GM18951 (cell line): ENCODE measurements around the gene COX10.

Source experiments
- POLR2A ChIP-seq: IDR thresholded peaks from 4 replicates; pipeline ENCODE4 v1.6.1; 2011; ENCODE audit warnings: mild to moderate bottlenecking; ENCODE audit not compliant: insufficient read length, insufficient read depth; ENCODE audit errors: extremely low read depth
- in situ Hi-C: fragments of 300-500 bp; cut with MboI; formaldehyde crosslinking; loops from one replicate; pipeline ENCODE4 v1.12.0; 2022; ENCODE audit warnings: low sequenced_read_pairs, mixed read lengths, inconsistent platforms; ENCODE audit not compliant: unreplicated experiment

COX10 gene

DNA sequence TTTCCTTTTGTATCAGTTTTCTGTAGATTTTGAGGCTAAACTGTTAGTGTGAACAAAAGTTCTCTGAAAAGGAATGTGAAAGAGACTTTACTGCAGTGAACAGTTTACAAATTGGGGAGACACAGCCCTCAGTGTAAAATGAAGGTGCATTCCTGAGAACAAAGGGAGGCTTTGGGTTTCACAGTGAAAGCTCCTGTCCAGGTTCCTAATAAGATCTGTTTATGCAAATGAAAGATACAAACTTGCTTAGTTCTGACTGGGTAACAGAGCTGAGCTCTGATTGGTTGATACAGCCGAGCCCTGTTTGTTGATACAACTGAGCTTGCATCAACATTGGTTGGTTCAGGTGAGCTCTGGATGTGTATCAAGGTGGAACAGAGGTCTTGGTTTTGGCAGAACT, 175.7 kb downstream of the COX10 start:
- no peak for TF ChIP-seq POLR2A
- in situ Hi-C loops = no loop called here

DNA sequence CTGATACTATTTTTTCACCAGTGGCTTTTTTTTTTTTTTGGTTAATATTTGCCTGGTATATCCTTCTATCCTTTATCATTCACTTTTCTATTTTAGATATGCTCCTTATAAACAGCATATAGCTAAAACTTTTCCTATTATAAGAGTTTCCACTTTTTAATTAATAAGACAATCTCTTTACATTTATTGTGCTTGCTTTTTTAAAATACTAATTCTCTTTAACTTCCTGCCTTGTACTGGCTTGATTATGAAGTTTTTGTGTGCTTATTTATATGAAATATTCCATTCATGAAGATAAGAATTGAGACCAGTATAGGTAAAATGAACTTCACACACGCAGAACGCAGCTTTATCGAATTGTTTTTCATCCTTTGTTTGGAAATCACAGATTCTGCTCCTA, 176.3 kb downstream of the COX10 start:
- no peak for TF ChIP-seq POLR2A
- in situ Hi-C loops = no loop called here
